CD4-positive, alpha-beta T cell (primary cell): Measurements from ENCODE around the gene CCBE1. TPM values are rescaled to one million over a fixed set of nuclear protein-coding genes. Genes with fewer than 3 reads are reported as not detected.

Experiments
- ATAC-seq: fragments of 200-7000 bp; cut with Tn5 transposase; one replicate; pipeline ENCODE4 v1.10.0; 2022; ENCODE audit warnings: mild to moderate bottlenecking; ENCODE audit not compliant: poor library complexity
- CTCF ChIA-PET: fragments of 350-600 bp; sonication (Branson Sonifier 250); formaldehyde crosslinking; loops from one replicate; lab custom pipeline; 2021; ENCODE audit warnings: antibody characterized with exemption, inconsistent platforms; lab: Charles Lee
- POLR2A ChIA-PET: fragments of 350-600 bp; sonication (Branson Sonifier 250); formaldehyde crosslinking; loops from one replicate; lab custom pipeline; 2021; ENCODE audit warnings: antibody characterized with exemption, inconsistent platforms; lab: Charles Lee
- DNase-seq, 14 experiments: peaks; one replicate each; pipeline ENCODE4 v3.0.0-alpha.2; 2013 to 2020; ENCODE audit warnings: mixed read lengths in 2 of 14
- H3K27ac ChIP-seq, 2 donors: one replicate each; pipeline versions ENCODE4 v1.5.1 to v1.7.0; 2013; ENCODE audit warnings: low read length in 2 of 2, low read depth in 1 of 2, mild to moderate bottlenecking in 1 of 2
- H3K27me3 ChIP-seq, 2 experiments: 1 replicate in 1 of 2; 2 replicates in 1 of 2; pipeline versions ENCODE4 v1.6.1 to v1.7.0; 2013; ENCODE audit warnings: low read length in 2 of 2, control low read depth in 1 of 2, mild to moderate bottlenecking in 1 of 2, moderate library complexity in 1 of 2; ENCODE audit not compliant: insufficient read depth in 2 of 2, control insufficient read depth in 1 of 2
- H3K36me3 ChIP-seq: one replicate; pipeline ENCODE4 v1.6.1; 2013; ENCODE audit warnings: low read length, control low read depth; ENCODE audit not compliant: insufficient read depth
- H3K4me1 ChIP-seq: one replicate; pipeline ENCODE4 v1.6.1; 2013; ENCODE audit warnings: low read length, control low read depth; ENCODE audit not compliant: insufficient read depth
- H3K4me3 ChIP-seq: one replicate; pipeline ENCODE4 v1.5.1; 2013; ENCODE audit warnings: mild to moderate bottlenecking, low read length, moderate library complexity
- H3K9me3 ChIP-seq, 2 experiments: 1 replicate in 1 of 2; 2 replicates in 1 of 2; pipeline versions ENCODE4 v1.6.1 to v1.7.0; 2013; ENCODE audit warnings: low read length in 2 of 2, mild to moderate bottlenecking in 2 of 2, control low read depth in 1 of 2, moderate library complexity in 1 of 2; ENCODE audit not compliant: control insufficient read depth in 1 of 2, insufficient read depth in 1 of 2
- H3K27ac Mint-ChIP-seq: one replicate; pipeline ENCODE4 v1.8.0; 2020; ENCODE audit warnings: mixed read lengths
- H3K27me3 Mint-ChIP-seq: one replicate; pipeline ENCODE4 v1.8.0; 2021; ENCODE audit warnings: mixed read lengths
- H3K36me3 Mint-ChIP-seq: one replicate; pipeline ENCODE4 v1.8.0; 2021; ENCODE audit warnings: low read depth, mixed read lengths
- H3K4me1 Mint-ChIP-seq: one replicate; pipeline ENCODE4 v1.8.0; 2021; ENCODE audit warnings: low read depth, mixed read lengths
- H3K4me3 Mint-ChIP-seq: one replicate; pipeline ENCODE4 v1.8.0; 2020; ENCODE audit warnings: mild to moderate bottlenecking, mixed read lengths
- H3K9me3 Mint-ChIP-seq: one replicate; pipeline ENCODE4 v1.8.0; 2020; ENCODE audit warnings: mixed read lengths
- CTCF ChIP-seq: fragments of 200-600 bp; IDR thresholded peaks from one replicate; pipeline ENCODE4 v1.8.0; 2022; ENCODE audit warnings: antibody characterized with exemption, mild to moderate bottlenecking
- intact Hi-C, 2 experiments: fragments of 100-400 bp; cut with DNase I in 1 of 2; cut with micrococcal nuclease in 1 of 2; formaldehyde crosslinking; loops; one replicate each; pipeline versions ENCODE4 v1.15.1 to v1.9.0; 2023 to 2025; cut with DNase I, micrococcal nuclease
- total RNA-seq, 174 experiments: library from RNA in 2 of 174; stranded (reverse) in 2 of 174; gene quantifications; one replicate each; pipeline ENCODE4 v1.2.3 and lab custom pipeline; 2021 to 2026

The CCBE1 gene
- total RNA-seq, 2 experiments from 2014 or later: not detected

- intact Hi-C loops: no loop called here
- no peak overlapping the region for H3K4me3 Mint-ChIP-seq
- no peak for ATAC-seq
Measured at GRCh38 chr18:59569390-59569791, 127.8 kb downstream of the CCBE1 start.

GRCh38 chr18:59567431-59567830, 129.8 kb downstream of the CCBE1 start:
- H3K36me3 Mint-ChIP-seq: no peaks in the 10 kb centered on the region
- Histone ChIP-seq H3K9me3 (no peaks in the 10 kb centered on the region), H3K36me3 (no peaks in the 10 kb centered on the region), H3K4me1 (no peaks in the 10 kb centered on the region), H3K27me3 (peaks cover 0 to 3% of the 10 kb centered on the region in 2 experiments), H3K4me3 (no peak overlapping the region), H3K27ac (no peak overlapping the region)
- no peak for TF ChIP-seq CTCF
- no peaks in the 10 kb centered on the region for H3K9me3 Mint-ChIP-seq
- no peaks in the 10 kb centered on the region for H3K4me1 Mint-ChIP-seq
- no peak overlapping the region for H3K4me3 Mint-ChIP-seq
- peaks cover 5% of the 10 kb centered on the region for H3K27me3 Mint-ChIP-seq
- ChIA-PET CTCF (no interaction called here), POLR2A (no interaction called here)
- ATAC-seq: no peak
- intact Hi-C loops: no loop called here
- no peak for DNase-seq
- no peak overlapping the region for H3K27ac Mint-ChIP-seq

More at GRCh38 chr18:59569390-59569791, 127.8 kb downstream of the CCBE1 start:
- DNase-seq: no peak
- no peaks in the 10 kb centered on the region for H3K9me3 ChIP-seq
- CTCF ChIA-PET: no interaction called here
- H3K36me3 Mint-ChIP-seq: no peaks in the 10 kb centered on the region
- no peak overlapping the region for H3K4me3 ChIP-seq
- H3K36me3 ChIP-seq: no peaks in the 10 kb centered on the region
- H3K9me3 Mint-ChIP-seq: no peaks in the 10 kb centered on the region
- H3K4me1 ChIP-seq: no peaks in the 10 kb centered on the region
- no peaks in the 10 kb centered on the region for H3K4me1 Mint-ChIP-seq
- no peak overlapping the region for H3K27ac Mint-ChIP-seq
- TF ChIP-seq CTCF: no peak
- peaks cover 0 to 3% of the 10 kb centered on the region in 2 experiments for H3K27me3 ChIP-seq
- peaks cover 5% of the 10 kb centered on the region for H3K27me3 Mint-ChIP-seq
- H3K27ac ChIP-seq: no peak overlapping the region
- POLR2A ChIA-PET: no interaction called here

- H3K27ac ChIP-seq: no peak overlapping the region
- Mint-ChIP-seq H3K4me3 (no peak overlapping the region), H3K27ac (no peak overlapping the region), H3K4me1 (no peaks in the 10 kb centered on the region), H3K36me3 (no peaks in the 10 kb centered on the region), H3K27me3 (peaks cover 5% of the 10 kb centered on the region), H3K9me3 (no peaks in the 10 kb centered on the region)
- H3K9me3 ChIP-seq: no peaks in the 10 kb centered on the region
- H3K36me3 ChIP-seq: no peaks in the 10 kb centered on the region
- H3K4me3 ChIP-seq: no peak overlapping the region
- H3K4me1 ChIP-seq: no peaks in the 10 kb centered on the region
- TF ChIP-seq CTCF: no peak
- ChIA-PET POLR2A (no interaction called here), CTCF (no interaction called here)
- no peak for DNase-seq
- intact Hi-C loops: no loop called here
- ATAC-seq: no peak
- H3K27me3 ChIP-seq: peaks cover 0 to 3% of the 10 kb centered on the region in 2 experiments
Measured at GRCh38 chr18:59566533-59566971, 130.7 kb downstream of the CCBE1 start.
